ENCODE results near the gene RAC2. TPM values are rescaled to one million over a fixed set of nuclear protein-coding genes. Genes with fewer than 3 reads are reported as not detected.

Gene RAC2
- total RNA-seq, 4 donors from 2014 or later: 7.8 to 49.8 (median 14.5) TPM

- no peak for TF ChIP-seq CTCF (IDR thresholded peaks at IDR 0.05; ENCODE audit: low read depth)
Measured at GRCh38 chr22:37237371-37238268, 6.4 kb downstream of the RAC2 start.

- no peak for TF ChIP-seq CTCF (IDR thresholded peaks at IDR 0.05; ENCODE audit: low read depth)
Measured at GRCh38 chr22:37235897-37236607, 8.0 kb downstream of the RAC2 start.

GRCh38 chr22:37234736-37235711, 9.0 kb downstream of the RAC2 start:
- no peak for TF ChIP-seq CTCF (IDR thresholded peaks at IDR 0.05; ENCODE audit: low read depth)

- TF ChIP-seq CTCF (IDR thresholded peaks at IDR 0.05; ENCODE audit: low read depth): no peak
Measured at GRCh38 chr22:37233751-37234631, 10.1 kb downstream of the RAC2 start.

- no peak for TF ChIP-seq CTCF (IDR thresholded peaks at IDR 0.05; ENCODE audit: low read depth)
Measured at GRCh38 chr22:37232140-37232998, 11.7 kb downstream of the RAC2 start.
